Measurements from ENCODE around the gene TRMO. TPM values are rescaled to one million over a fixed set of nuclear protein-coding genes. Genes with fewer than 3 reads are reported as not detected.

TRMO gene
- total and polyA plus RNA-seq, 2 experiments from 2014 or later = 8.2 to 9.1 TPM

DNA sequence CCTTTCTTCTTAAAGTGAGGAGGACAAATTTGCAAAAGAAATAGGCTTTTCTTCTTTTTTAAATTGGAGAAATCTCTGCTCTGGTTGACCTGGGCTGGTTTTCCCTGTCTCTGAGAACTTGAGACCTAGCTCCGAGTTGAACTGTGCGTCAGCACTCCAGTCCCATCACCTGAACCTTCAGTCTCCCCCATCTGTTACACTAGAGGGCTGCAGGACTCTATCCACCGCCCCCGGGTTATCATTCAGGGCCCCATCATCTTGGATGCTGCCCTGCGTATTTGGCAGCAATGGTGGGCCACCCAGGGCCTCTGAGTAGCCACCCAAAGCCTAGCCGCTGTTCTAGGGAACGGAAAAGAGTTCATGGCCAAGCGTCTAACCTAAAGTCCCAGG, 66.8 kb downstream of the TRMO start:
- no peak overlapping the region for H3K27ac ChIP-seq
- DNase-seq (ENCODE audit: low read depth in 1 of 2, low spot score in 1 of 2) = no peak

DNA sequence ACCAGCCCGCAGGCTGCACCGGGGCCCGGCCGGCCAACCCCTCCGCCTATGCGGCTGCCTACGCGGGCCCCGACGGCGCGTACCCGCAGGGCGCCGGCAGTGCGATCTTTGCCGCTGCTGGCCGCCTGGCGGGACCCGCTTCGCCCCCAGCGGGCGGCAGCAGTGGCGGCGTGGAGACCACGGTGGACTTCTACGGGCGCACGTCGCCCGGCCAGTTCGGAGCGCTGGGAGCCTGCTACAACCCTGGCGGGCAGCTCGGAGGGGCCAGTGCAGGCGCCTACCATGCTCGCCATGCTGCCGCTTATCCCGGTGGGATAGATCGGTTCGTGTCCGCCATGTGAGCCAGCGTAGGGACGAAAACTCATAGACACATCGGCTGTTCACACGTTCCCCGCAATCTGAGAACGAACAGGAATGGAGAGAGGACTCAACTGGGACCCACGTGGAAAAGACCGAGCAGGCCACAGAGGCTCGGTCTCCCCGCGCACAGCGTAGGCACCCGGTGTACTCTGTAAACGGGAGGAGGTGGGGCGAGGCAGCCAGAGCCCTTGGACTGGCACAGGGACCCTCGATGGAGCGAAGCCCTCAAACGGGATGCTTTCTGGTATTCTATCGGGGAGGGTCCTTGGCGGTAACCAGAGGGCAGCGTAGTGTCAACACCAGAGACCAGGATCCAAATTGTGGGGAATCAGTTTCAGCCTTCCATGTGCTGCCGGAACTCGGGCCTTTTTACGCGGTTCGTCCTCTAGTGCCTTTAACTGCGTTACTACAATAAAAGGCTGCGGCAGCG, 67.4 kb downstream of the TRMO start:
- peaks cover 100% of the 10 kb centered on the region for H3K27me3 ChIP-seq
- TF ChIP-seq, protein P1, sequence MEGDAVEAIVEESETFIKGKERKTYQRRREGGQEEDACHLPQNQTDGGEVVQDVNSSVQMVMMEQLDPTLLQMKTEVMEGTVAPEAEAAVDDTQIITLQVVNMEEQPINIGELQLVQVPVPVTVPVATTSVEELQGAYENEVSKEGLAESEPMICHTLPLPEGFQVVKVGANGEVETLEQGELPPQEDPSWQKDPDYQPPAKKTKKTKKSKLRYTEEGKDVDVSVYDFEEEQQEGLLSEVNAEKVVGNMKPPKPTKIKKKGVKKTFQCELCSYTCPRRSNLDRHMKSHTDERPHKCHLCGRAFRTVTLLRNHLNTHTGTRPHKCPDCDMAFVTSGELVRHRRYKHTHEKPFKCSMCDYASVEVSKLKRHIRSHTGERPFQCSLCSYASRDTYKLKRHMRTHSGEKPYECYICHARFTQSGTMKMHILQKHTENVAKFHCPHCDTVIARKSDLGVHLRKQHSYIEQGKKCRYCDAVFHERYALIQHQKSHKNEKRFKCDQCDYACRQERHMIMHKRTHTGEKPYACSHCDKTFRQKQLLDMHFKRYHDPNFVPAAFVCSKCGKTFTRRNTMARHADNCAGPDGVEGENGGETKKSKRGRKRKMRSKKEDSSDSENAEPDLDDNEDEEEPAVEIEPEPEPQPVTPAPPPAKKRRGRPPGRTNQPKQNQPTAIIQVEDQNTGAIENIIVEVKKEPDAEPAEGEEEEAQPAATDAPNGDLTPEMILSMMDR (IDR thresholded peaks at IDR 0.05; ENCODE audit: low read depth, low read length) = no peak

More for the DNA sequence above, 66.8 kb downstream of the TRMO start:
- TF ChIP-seq, protein P1 (IDR thresholded peaks at IDR 0.05; ENCODE audit: low read depth, low read length) = no peak
- no peaks in the 10 kb centered on the region for H3K4me1 ChIP-seq (ENCODE audit: low read depth)
- H3K36me3 ChIP-seq = no peaks in the 10 kb centered on the region
- H3K4me3 ChIP-seq = no peak overlapping the region
- peaks cover 100% of the 10 kb centered on the region for H3K27me3 ChIP-seq
- H3K9me3 ChIP-seq (ENCODE audit: low read depth) = no peaks in the 10 kb centered on the region

More for the DNA sequence above, 67.4 kb downstream of the TRMO start:
- Histone ChIP-seq H3K27ac (no peak overlapping the region), H3K9me3 (ENCODE audit: low read depth) (no peaks in the 10 kb centered on the region), H3K36me3 (no peaks in the 10 kb centered on the region), H3K4me1 (ENCODE audit: low read depth) (no peaks in the 10 kb centered on the region), H3K4me3 (no peak overlapping the region)
- DNase-seq (ENCODE audit: low read depth in 1 of 2, low spot score in 1 of 2) = no peak

Other genes starting within 250 kb of the TRMO start
- 16.0 and 21.1 TPM in 2 replicates for gene XPA, start 225.2 kb downstream of the TRMO start, total RNA-seq
- gene XPA, start 225.2 kb downstream of the TRMO start, polyA plus RNA-seq = 29.2 and 31.5 TPM in 2 replicates
- gene FOXE1, start 69.3 kb downstream of the TRMO start, total RNA-seq = not detected in 2 replicates
- gene FOXE1, start 69.3 kb downstream of the TRMO start, polyA plus RNA-seq = not detected in 2 replicates
- gene HEMGN, start 15.7 kb upstream of the TRMO start, total RNA-seq = not detected in 2 replicates
- gene HEMGN, start 15.7 kb upstream of the TRMO start, polyA plus RNA-seq = not detected in 2 replicates
- 10.6 and 27.2 TPM in 2 replicates for gene ANP32B, start 60.8 kb upstream of the TRMO start, total RNA-seq
- gene ANP32B, start 60.8 kb upstream of the TRMO start, polyA plus RNA-seq = 77.5 and 102 TPM in 2 replicates
- gene NANS, start 134.2 kb upstream of the TRMO start, total RNA-seq = 49.4 and 68.7 TPM in 2 replicates
- 55.3 and 95.4 TPM in 2 replicates for gene NANS, start 134.2 kb upstream of the TRMO start, polyA plus RNA-seq
- gene TRIM14, start 196.7 kb upstream of the TRMO start, total RNA-seq = 1.3 and 1.5 TPM in 2 replicates
- 0.57 and 4.4 TPM in 2 replicates for gene TRIM14, start 196.7 kb upstream of the TRMO start, polyA plus RNA-seq

Measured in cardiac muscle cell (in vitro differentiated cells and primary cell).